Measurements from ENCODE around the gene BMP6.

GRCh38 chr6:7897461-7898192 lies 171.7 kb downstream of the BMP6 start:
- TF ChIP-seq, protein P1, sequence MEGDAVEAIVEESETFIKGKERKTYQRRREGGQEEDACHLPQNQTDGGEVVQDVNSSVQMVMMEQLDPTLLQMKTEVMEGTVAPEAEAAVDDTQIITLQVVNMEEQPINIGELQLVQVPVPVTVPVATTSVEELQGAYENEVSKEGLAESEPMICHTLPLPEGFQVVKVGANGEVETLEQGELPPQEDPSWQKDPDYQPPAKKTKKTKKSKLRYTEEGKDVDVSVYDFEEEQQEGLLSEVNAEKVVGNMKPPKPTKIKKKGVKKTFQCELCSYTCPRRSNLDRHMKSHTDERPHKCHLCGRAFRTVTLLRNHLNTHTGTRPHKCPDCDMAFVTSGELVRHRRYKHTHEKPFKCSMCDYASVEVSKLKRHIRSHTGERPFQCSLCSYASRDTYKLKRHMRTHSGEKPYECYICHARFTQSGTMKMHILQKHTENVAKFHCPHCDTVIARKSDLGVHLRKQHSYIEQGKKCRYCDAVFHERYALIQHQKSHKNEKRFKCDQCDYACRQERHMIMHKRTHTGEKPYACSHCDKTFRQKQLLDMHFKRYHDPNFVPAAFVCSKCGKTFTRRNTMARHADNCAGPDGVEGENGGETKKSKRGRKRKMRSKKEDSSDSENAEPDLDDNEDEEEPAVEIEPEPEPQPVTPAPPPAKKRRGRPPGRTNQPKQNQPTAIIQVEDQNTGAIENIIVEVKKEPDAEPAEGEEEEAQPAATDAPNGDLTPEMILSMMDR (IDR thresholded peaks at IDR 0.05; ENCODE audit: low read length), result no peak
- no peak for TF ChIP-seq EZH2 (optimal IDR thresholded peaks at IDR 0.05; ENCODE audit: low read depth, low read length)

Data from MM.1S (cell line).